ENCODE data around the gene CCDC186.

DNA sequence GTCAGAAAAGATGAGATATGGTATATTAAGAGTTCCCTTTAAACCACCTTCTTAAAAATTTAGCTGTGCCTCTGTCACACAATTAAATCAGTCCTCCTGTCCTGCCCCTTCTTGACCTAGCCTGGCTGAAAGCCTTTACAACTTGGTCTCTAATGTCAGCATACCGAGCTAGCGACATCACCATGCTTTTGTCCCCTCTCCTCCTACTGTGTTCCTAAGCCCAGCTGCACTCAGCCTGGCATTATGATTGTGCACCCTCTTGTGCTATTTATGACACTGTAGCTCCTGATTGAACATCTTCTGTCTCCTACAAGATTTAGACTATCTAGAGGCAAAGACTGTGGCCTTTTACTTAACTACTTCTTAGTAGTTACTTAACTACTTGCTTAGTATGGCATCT is 34.3 kb upstream of the CCDC186 start:
- TF ChIP-seq POLR2A (IDR thresholded peaks at IDR 0.05; ENCODE audit: low read length) (no peak), GATA1 (IDR thresholded peaks at IDR 0.05; ENCODE audit: low read depth, low read length) (no peak)

Measured in erythroblast (primary cell).